ENCODE data around the gene OR13A1. TPM values are rescaled to one million over a fixed set of nuclear protein-coding genes. Genes with fewer than 3 reads are reported as not detected.
"Not testable (repeated sequence)": the region's sequence is repeated elsewhere in the genome, so short reads cannot be mapped to it uniquely, and the experiment has no call there.

Gene OR13A1
- total RNA-seq, 6 experiments from 2014 or later, result not detected

DNA sequence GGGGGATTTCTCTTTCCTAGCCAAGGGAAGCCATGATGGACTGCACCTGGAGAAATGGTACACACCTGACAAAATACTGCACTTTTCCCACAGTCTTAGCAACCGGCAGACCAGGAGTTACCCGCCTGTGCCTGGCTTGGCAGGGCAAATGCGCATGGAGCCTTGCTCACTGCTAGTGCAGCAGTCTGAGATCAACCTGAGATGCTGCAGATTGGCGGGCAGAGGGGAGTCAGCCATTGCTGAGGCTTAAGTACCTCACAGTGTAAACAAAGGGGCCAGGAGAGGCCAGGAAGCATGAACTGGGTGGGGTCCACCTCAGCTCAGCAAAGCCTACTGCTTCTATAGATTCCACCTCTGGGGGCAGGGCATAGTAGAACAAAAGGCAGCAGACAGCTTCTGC lies 49.4 kb downstream of the OR13A1 start:
- Mint-ChIP-seq H3K27ac (no peak overlapping the region), H3K36me3 (ENCODE audit: low read depth) (no peaks in the 10 kb centered on the region), H3K4me3 (no peak overlapping the region), H3K4me1 (ENCODE audit: low read depth) (no peaks in the 10 kb centered on the region), H3K9me3 (no peaks in the 10 kb centered on the region), H3K27me3 (ENCODE audit: insufficient read depth) (peaks cover 4% of the 10 kb centered on the region)
- no peak for DNase-seq
- TF ChIP-seq, protein P1, sequence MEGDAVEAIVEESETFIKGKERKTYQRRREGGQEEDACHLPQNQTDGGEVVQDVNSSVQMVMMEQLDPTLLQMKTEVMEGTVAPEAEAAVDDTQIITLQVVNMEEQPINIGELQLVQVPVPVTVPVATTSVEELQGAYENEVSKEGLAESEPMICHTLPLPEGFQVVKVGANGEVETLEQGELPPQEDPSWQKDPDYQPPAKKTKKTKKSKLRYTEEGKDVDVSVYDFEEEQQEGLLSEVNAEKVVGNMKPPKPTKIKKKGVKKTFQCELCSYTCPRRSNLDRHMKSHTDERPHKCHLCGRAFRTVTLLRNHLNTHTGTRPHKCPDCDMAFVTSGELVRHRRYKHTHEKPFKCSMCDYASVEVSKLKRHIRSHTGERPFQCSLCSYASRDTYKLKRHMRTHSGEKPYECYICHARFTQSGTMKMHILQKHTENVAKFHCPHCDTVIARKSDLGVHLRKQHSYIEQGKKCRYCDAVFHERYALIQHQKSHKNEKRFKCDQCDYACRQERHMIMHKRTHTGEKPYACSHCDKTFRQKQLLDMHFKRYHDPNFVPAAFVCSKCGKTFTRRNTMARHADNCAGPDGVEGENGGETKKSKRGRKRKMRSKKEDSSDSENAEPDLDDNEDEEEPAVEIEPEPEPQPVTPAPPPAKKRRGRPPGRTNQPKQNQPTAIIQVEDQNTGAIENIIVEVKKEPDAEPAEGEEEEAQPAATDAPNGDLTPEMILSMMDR (IDR thresholded peaks at IDR 0.05), result no peak

DNA sequence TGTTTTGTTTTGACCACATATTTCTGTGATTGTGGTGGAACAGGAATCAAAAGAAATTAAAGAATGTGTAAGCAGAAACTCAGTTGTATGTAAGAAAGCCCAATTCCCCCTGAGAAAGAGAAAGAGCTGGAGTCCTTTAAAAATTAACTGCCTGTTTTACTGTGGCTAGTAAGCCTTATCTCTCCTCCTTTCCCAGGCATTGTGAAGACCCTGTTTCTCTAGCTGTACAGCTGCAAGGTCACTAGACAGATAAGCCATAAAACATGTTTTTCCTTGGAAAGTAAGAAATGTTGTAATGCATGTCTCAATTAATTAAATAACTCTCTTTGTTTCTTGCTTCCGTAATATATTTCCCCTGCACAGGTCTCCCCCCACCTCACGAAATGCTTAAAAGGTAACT lies 53.5 kb downstream of the OR13A1 start:
- H3K27ac Mint-ChIP-seq, result no peak overlapping the region
- no peak overlapping the region for H3K4me3 Mint-ChIP-seq
- peaks cover 4% of the 10 kb centered on the region for H3K27me3 Mint-ChIP-seq (ENCODE audit: insufficient read depth)
- H3K9me3 Mint-ChIP-seq, result no peaks in the 10 kb centered on the region
- H3K36me3 Mint-ChIP-seq (ENCODE audit: low read depth), result no peaks in the 10 kb centered on the region
- no peaks in the 10 kb centered on the region for H3K4me1 Mint-ChIP-seq (ENCODE audit: low read depth)
- TF ChIP-seq, protein P1 (IDR thresholded peaks at IDR 0.05), result no peak
- no peak for DNase-seq

DNA sequence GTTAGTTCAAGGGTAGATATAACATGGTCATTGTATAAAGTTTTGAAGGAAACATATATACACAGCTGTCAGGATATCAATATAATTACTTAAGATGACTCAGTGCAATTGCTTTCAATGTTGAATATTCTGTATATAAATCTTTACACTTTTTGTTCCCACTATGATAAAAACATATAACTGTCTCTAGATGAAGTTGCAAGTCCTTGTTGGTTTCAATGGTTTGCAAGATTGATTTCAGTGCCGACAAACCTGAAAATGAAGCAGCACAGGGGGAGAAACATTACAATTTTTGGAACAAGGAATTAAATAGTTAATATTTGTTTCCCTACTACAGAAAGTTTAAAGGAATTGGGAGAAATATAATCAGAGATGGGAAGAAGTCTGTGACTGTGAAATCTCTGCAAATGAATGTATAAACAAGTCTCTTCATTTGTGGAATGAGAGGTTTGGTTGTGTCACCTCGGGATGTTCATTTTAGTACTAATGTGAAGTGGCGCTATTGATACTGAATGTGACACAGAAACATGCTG lies 54.1 kb downstream of the OR13A1 start:
- peaks cover 4% of the 10 kb centered on the region for H3K27me3 Mint-ChIP-seq (ENCODE audit: insufficient read depth)
- H3K4me1 Mint-ChIP-seq (ENCODE audit: low read depth), result no peaks in the 10 kb centered on the region
- no peak overlapping the region for H3K27ac Mint-ChIP-seq
- no peaks in the 10 kb centered on the region for H3K36me3 Mint-ChIP-seq (ENCODE audit: low read depth)
- H3K9me3 Mint-ChIP-seq, result no peaks in the 10 kb centered on the region
- no peak overlapping the region for H3K4me3 Mint-ChIP-seq
- TF ChIP-seq, protein P1 (IDR thresholded peaks at IDR 0.05), result no peak
- no peak for DNase-seq

DNA sequence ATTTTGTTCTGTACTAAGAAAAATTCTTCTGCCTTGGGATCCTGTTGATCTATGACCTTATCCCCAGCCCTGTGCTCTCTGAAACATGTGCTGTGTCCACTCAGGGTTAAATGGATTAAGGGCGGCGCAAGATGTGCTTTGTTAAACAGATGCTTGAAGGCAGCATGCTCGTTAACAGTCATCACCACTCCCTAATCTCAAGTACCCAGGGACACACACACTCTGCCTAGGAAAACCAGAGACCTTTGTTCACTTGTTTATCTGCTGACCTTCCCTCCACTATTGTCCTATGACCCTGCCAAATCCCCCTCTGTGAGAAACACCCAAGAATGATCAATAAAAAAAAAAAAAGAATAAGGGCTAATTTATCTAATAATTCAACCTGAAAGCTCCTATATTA lies 54.8 kb downstream of the OR13A1 start:
- not testable (repeated sequence) for H3K36me3 Mint-ChIP-seq (ENCODE audit: low read depth); H3K4me1 Mint-ChIP-seq (ENCODE audit: low read depth)

DNA sequence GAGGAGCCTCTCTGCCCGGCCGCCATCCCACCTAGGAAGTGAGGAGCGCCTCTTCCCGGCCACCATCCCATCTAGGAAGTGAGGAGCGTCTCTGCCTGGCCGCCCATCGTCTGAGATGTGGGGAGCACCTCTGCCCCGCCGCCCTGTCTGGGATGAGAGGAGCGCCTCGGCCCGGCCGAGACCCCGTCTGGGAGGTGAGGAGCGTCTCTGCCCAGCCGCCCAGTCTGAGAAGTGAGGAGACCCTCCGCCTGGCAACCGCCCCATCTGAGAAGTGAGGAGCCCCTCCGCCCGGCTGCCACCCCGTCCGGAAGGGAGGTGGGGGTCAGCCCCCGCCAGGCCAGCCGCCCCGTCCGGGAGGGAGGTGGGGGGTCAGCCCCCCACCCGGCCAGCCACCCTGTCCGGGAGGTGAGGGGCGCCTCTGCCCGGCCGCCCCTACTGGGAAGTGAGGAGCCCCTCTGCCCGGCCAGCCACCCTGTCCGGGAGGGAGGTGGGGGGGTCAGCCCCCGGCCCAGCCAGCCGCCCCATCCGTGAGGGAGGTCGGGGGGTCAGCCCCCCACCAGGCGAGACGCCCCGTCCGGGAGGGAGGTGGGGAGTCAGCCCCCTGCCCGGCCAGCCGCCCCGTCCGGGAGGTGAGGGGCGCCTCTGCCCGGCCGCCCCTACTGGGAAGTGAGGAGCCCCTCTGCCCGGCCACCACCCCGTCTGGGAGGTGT lies 55.5 kb downstream of the OR13A1 start:
- DNase-seq; H3K27me3 Mint-ChIP-seq (ENCODE audit: insufficient read depth); H3K27ac Mint-ChIP-seq; H3K36me3 Mint-ChIP-seq (ENCODE audit: low read depth); H3K4me1 Mint-ChIP-seq (ENCODE audit: low read depth); H3K4me3 Mint-ChIP-seq; H3K9me3 Mint-ChIP-seq: not testable (repeated sequence)

More for the DNA sequence above, 54.8 kb downstream of the OR13A1 start:
- H3K9me3 Mint-ChIP-seq; H3K27me3 Mint-ChIP-seq (ENCODE audit: insufficient read depth); DNase-seq; H3K27ac Mint-ChIP-seq; H3K4me3 Mint-ChIP-seq: not testable (repeated sequence)

DNA sequence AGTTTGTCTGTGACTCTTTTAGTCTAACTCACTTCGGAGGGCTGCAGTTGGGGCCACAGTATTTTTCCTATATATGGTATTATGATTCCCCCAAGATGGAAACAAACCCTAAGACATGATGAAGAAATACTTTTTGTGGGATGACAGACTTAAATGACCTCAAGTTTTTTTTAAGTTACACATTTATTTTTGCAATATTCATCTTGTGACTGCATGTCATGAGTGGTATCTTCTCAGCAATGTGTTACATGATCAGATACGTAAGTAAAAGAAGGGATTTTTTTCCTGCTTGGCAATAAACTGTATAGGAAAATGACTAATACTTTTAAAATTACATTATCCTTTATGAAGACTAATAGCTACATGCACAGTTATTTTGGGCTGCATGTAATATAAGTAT lies 57.8 kb downstream of the OR13A1 start:
- Mint-ChIP-seq H3K36me3 (ENCODE audit: low read depth) (no peaks in the 10 kb centered on the region), H3K27me3 (ENCODE audit: insufficient read depth) (peaks cover 9% of the 10 kb centered on the region), H3K9me3 (no peaks in the 10 kb centered on the region), H3K4me1 (ENCODE audit: low read depth) (no peaks in the 10 kb centered on the region), H3K4me3 (no peak overlapping the region), H3K27ac (no peak overlapping the region)
- no peak for DNase-seq
- TF ChIP-seq, protein P1 (IDR thresholded peaks at IDR 0.05), result no peak

All from HFFc6 (cell line).